ENCODE measurements around the gene FHOD3. TPM values are rescaled to one million over a fixed set of nuclear protein-coding genes. Genes with fewer than 3 reads are reported as not detected.

FHOD3 gene
- total and polyA plus RNA-seq, 2 of the 4 experiments (the other 2 are of a cell fraction) = 14.6 to 16.0 TPM

GRCh38 chr18:36757081-36757480, 459.6 kb downstream of the FHOD3 start:
- Histone ChIP-seq H4K91ac (ENCODE audit: insufficient read depth, low read depth, low read length) (peak overlapping the region; percentile 81; the same call in 1 of the 2 replicates), H2AFZ (replicated peaks; ENCODE audit: low read length, poor library complexity) (no peak overlapping the region), H2BK20ac (ENCODE audit: low read depth, low read length) (peak overlapping the region; percentile 81), H2AK5ac (ENCODE audit: low read depth, low read length) (no peak overlapping the region; the same call in 1 of the 2 replicates), H2BK120ac (ENCODE audit: low read depth, low read length) (peak overlapping the region; percentile 38; the same call in 1 of the 2 replicates), H3K9me1 (ENCODE audit: insufficient read depth, low read length) (peaks cover 27% of the 10 kb centered on the region), H3K9me3 (ENCODE audit: control insufficient read depth, insufficient read depth, low read length) (no peaks in the 10 kb centered on the region), H3K4me3 (ENCODE audit: insufficient read depth, low read depth, low read length) (no peak overlapping the region), H4K20me1 (ENCODE audit: insufficient read depth, low read length) (no peaks in the 10 kb centered on the region), H3K18ac (ENCODE audit: low read depth, low read length) (no peak overlapping the region), H3K56ac (ENCODE audit: extremely low read depth, insufficient read depth, low read length) (no peak overlapping the region), H3K79me1 (ENCODE audit: low read depth in 1 of 2, low read length in 2 of 2) (peaks cover 0 to 7% of the 10 kb centered on the region in 2 experiments; a peak in 2 of 4 replicates), H3K27me3 (ENCODE audit: control insufficient read depth, insufficient read depth, low read length) (no peaks in the 10 kb centered on the region), H3K14ac (replicated peaks; ENCODE audit: low read depth, low read length) (no peak overlapping the region), H4K8ac (ENCODE audit: low read depth in 2 of 2, low read length in 2 of 2) (0 out of 4 replicates have a peak overlapping the region, but pooled peaks of 1 of the 2 experiments have one; percentile 1), H3K9ac (ENCODE audit: low read depth, low read length) (no peak overlapping the region; the same call in 1 of the 2 replicates), H2AK9ac (replicated peaks; ENCODE audit: low read depth, low read length, poor library complexity) (no peak overlapping the region), H4K5ac (ENCODE audit: low read depth, low read length) (no peak overlapping the region), H3K4ac (ENCODE audit: low read depth, low read length) (peak overlapping the region; percentile 84; the same call in 1 of the 2 replicates), H3K27ac (ENCODE audit: insufficient read depth, low read length) (no peak overlapping the region), H3K36me3 (ENCODE audit: control insufficient read depth, insufficient read depth, low read length) (peaks cover 4% of the 10 kb centered on the region), H2BK15ac (ENCODE audit: low read depth, low read length) (0 out of 3 replicates have a peak overlapping the region, but pooled peaks have one; percentile 55), H3K4me2 (ENCODE audit: low read depth, low read length) (no peak overlapping the region), H3K23ac (ENCODE audit: low read depth, low read length) (no peak overlapping the region), H2BK5ac (ENCODE audit: low read depth, low read length, poor library complexity, severe bottlenecking) (peak overlapping the region; percentile 48), H3K4me1 (ENCODE audit: control insufficient read depth, insufficient read depth, low read length) (peaks cover 22% of the 10 kb centered on the region)
- POLR2A ChIA-PET (ENCODE audit: unreplicated experiment) = no interaction called here
- TF ChIP-seq SMC3 (IDR thresholded peaks at IDR 0.05; ENCODE audit: low read depth, low read length) = peak; percentile 93
- no peak for TF ChIP-seq ELK1 (IDR thresholded peaks at IDR 0.05; ENCODE audit: borderline replicate concordance, low read depth, low read length)
- TF ChIP-seq RAD21 (IDR thresholded peaks at IDR 0.05; ENCODE audit: low read length) = peak; percentile 92
- no peak for TF ChIP-seq MAZ (IDR thresholded peaks at IDR 0.05; ENCODE audit: borderline replicate concordance, low read depth, low read length)
- peak; percentile 86 for TF ChIP-seq CTCF (conservative IDR thresholded peaks at IDR 0.05; ENCODE audit: low read depth, low read length)
- no TSS peak for BruUV-seq (replicated peaks)
- ATAC-seq (ENCODE audit: low read depth) (peak; percentile 82), DNase-seq (peak; percentile 80)
- CTCF ChIA-PET = interaction anchor here (0.5 to 1.4 kb wide), 5 partner anchors 65 to 598 kb away, joined by 3 to 9 read pairs (median 4); no protein-coding TSS in a partner anchor
- WGBS, 2 experiments (ENCODE audit: extremely low coverage in 2 of 2, insufficient read length in 1 of 2) = no CpG with 5 or more reads among the region's 1 CpG
- in situ Hi-C loops (cut with MboI; ENCODE audit: low sequenced_read_pairs) (loop anchor here (5.0 to 10.0 kb wide), 2 partner anchors 75 to 472 kb away; no protein-coding TSS in a partner anchor), intact Hi-C loops (cut with micrococcal nuclease) (loop anchor here (1.0 to 10.0 kb wide), 10 partner anchors 52 to 1002 kb away; partner anchors contain the start of gene FHOD3), dilution Hi-C loops (cut with HindIII; ENCODE audit: low sequenced_read_pairs, unreplicated experiment) (no loop called here)

Data from IMR-90 (cell line).